ENCODE data around the gene ALDH8A1.

Gene ALDH8A1

DNA sequence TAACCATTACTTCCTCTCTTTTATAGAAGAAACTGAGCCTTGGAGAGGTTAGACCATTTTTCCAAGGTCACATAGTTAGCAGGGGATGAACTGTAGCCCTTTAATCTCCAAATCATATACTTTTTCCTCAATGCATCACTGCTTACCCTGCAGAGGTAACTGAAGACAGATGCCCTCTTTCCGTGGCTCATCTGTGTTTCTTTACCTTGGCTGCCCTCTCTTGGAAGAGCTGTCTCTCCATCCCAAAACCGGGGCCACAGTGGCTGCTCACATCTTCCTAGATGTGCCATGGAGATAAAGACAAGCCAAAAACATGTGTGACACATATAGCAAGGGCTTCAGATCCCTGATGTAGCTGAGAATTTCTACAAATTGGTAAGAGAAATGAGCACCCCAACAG lies 581 bp upstream of the ALDH8A1 start:
- no peak for DNase-seq

GRCh38 chr6:134948691-134949090 lies 1.2 kb downstream of the ALDH8A1 start:
- DNase-seq: no peak

GRCh38 chr6:134948142-134948541 lies 1.8 kb downstream of the ALDH8A1 start:
- DNase-seq: no peak

GRCh38 chr6:134945045-134945444 lies 4.9 kb downstream of the ALDH8A1 start:
- DNase-seq: no peak

DNA sequence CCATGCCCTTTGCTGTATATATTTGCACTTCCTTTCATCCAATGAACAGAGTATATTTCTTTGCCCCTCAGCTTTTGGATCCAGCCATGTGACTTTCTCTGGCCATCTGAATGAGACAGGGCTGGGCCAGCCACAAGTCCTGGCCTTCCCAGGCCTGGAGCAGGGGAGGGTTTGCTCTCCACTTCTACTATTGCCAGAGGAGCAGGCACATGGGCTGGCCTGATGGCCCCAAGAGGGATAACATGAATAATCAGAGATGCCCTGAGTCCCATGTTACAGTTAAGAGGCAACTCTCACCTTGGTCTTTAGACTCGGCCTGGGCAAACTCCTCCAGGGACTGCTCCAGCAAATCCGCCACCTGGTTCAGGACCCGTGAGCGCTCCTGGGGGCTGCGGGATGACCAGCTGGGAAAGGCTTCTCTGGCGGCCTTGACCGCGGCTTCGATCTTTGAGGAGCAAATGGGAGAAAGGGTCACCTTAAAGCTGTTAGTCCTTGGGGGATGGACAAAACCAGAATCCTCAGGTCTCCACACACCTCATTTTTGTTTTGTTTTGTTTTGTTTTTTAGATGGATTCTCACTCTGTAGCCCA lies 6.3 kb downstream of the ALDH8A1 start:
- DNase-seq: no peak

DNA sequence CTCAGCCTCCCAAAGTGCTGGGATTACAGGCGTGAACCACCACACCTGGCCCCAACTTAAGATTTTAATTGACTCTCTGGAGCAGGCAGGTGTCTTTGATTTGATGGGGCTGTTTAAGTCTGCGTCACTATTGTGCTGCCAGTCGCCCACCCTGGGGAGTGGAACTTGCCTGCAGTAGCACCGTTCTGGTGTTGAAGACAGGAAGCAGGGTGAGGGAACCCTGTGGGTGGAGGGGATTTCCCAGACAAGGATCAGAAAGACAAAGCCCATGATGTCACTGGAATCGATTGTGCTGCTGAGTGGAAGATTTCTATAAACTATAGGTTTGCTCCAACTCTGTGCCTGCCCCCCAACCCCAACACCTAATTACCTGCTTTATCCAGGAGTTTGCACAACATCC lies 11.0 kb downstream of the ALDH8A1 start:
- DNase-seq: no peak

DNA sequence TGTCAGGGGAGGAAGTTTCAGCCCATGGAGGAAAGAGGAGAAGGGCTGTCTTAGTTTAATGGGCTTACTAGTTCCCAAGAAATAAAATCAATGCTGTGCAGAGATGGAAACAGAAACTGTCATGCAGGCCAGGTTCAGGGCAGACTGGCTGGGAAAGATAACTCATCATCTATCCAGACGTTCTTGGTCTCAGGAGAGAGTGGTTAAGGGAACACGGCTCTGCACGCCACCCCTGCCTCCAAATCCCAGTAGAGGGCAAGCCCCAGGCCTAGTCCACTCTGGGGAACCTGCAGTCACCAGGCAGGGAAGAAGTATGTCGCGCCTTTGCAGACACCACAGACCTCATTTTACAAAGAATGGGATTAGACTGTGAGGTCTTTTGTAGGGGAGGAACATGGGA lies 12.5 kb downstream of the ALDH8A1 start:
- no peak for DNase-seq

DNA sequence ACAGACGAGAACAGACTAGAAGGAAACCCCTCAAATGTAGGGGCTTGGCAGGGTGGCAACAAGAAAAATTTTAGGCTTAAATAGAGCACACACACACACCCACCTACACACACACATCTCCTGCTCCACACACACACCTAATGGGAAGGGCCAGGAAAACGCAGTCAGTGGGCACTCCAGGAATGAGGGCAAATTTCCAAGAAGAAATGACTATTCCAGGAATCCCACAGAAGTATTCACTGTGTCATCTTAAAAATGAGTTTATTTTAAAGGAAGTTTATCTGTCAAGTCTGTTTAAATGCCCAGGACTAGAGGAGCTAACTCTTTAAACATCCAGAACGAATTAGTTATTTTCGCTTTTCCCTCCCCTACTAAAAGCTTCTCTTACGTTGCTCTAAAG lies 13.0 kb downstream of the ALDH8A1 start:
- DNase-seq: no peak

- no peak for DNase-seq
These were observed 13.4 kb downstream of the ALDH8A1 start for GRCh38 chr6:134936476-134936875.

DNA sequence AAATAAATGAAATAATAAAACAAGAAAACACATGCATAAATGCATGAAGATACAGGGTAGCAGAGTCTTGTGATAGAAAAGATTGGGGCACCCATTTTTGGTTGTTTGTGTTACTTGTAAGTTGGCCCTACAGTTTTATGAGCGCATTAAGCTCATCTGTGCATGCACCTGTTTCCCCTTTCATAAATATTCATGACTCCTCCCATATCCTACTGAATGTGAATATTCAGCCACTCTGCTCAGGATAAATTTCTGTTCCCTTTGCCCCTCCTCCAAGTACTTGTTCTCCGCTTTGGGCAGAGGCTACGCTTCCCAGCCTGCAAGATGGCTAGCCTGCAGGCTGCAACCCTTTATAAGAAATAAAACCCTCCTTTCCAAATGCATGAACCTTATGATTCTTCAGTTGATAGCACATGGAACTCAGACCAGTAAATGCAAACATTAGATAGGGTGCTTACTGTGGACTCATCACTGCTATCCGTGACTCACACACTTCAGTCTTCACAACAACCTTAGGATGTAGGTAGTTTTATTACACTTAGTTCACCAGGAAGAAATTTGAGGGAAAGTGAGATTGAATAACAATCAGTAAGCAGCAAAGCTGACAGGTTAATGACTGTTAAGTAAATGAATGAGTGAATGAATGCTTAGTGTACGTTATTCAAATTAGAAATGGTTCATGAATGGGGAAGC lies 15.0 kb downstream of the ALDH8A1 start:
- no peak for DNase-seq

DNA sequence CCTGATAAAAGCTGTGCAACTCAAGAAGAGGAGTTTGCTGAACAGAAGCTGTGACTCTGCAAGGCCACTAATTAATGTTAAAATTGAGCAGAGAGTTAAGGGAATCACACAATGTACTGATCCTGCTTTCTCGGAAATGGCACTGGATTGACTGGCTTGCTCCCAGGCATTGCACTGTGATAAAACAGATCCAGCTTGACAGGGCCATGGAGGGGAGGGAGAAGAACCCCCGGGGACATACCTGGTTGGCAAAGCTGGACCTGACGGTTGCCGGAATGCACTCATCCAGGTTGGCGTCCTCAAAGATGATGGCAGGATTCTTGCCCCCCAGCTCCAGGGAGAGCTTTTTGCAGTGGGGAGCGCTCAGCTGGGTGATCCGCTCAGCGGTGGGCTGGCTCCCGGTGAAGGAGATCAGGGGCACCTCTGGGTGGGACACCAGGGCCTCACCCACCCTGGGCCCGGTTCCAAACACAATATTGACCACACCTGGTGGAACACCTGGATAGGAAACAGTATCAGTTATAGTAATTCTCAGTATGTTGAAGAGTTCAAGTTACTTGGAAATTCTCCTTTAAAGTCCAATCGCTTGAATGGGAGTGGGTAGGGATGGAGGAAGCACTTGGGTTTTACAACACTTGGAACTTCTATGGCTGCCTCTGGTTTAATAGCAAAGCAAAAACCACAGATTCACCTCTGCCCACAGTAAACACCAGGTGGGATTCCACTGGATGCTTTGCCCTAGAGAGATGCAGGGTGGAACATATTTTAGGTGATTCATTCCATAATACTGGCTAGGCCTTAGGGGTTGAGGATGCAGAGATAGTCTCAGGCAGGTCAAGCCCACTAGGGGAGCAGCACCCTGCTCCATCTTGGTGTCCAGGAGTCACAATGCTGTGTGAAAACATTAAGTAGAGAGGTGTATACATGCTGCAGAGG lies 17.1 kb downstream of the ALDH8A1 start:
- no peak for DNase-seq

DNA sequence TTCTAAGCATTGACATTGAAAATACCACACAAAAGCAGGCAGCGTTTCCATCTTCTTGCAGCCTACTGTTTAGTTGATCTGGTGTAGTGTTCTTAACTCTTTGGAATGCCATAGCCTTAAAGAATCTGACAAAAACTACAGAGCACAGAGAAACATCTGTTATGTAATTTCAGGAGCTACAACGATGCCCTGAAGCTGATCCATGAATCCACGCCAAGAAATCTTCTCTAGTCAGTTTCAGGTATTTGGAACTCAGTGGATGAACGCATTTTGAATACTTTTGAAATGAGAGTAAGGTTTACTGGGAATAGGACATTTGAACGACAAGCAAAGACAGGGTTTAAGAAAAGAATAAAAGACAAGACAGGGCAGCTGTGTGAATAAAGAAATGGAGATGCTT lies 17.8 kb downstream of the ALDH8A1 start:
- DNase-seq: no peak

- DNase-seq: no peak
These were observed 19.4 kb downstream of the ALDH8A1 start for GRCh38 chr6:134930463-134930862.

DNA sequence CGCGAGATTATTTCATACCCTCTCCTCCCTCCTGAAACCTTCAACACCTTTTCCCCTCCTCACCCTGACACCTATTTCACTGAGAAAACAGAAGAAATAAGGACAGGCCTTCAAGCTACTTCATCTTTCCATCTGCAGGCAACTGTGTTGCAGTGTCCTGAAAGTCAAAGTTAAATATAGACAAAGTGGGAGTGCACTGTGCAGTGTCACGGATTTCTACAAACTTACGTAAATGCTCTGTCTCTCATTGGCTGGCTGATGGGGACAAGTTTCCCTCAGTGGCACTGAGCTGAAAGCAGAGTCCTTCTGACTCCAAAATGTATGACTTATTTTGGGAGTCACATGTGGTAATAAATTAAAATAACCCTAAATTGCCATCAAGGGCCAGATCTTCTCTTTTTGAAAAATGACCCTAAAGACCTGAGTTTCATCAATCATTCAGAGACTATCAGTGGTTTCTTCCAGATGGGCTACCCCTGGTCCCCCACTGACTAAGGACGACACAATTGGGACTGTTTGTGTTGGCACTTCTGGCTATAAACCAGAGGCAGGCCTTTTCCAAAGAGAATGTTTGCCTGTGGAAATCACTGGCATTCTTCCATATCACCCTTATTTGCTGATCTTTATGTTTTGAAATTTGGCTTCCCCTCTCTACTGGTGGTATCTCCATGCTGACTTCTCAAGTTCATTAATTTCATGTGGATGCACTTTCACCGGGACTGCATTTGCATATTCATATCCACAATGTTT lies 21.6 kb downstream of the ALDH8A1 start:
- DNase-seq: no peak

- DNase-seq: no peak
These were observed 24.1 kb downstream of the ALDH8A1 start for GRCh38 chr6:134925800-134926199.

DNA sequence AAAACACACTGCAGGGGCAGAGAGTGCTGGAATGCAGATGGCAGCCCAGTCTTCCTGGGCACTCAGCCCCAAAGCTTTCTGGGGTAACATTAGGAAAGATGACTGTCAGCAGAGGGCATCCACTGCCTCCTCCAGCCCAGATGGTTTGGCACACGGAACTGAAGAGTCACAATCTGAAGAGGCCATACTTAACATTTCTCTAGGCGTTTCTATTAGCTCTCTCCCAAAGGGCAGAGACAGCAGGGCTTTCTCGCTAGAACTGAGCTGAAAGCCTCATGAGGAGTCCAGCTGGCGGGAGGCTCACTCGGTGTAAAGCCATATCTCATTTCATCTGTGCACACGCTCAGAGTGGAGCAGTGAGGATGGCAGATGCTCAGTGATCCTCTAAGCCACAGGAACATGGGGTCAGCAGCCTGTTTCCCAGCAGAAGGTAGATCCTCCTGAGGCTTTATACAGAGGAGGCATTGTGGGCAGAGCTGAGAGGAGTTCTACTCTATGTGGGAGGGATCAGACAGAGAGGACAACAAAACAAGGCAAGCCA lies 28.1 kb downstream of the ALDH8A1 start:
- DNase-seq: no peak

GRCh38 chr6:134921276-134921675 lies 28.6 kb downstream of the ALDH8A1 start:
- no peak for DNase-seq

DNA sequence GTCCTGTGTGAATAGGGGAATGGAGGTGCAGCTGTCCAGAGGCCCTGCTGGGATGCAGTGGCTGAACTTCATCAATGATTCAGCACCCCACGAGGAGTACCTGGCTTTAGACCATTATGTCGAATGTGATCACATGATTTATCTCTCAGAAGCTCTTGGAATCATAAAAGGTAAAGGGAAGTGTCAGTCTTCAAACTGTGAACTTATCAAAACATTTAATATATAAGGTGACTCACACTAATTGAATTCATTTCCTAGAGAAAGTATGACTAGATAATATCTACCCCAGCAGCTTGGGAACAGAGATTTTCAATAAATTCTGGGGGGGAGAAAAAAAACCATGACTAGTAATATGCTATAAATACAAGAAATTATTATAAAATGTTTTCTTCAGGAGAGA lies 29.5 kb downstream of the ALDH8A1 start:
- DNase-seq: no peak

GRCh38 chr6:134918418-134918961 lies 31.4 kb downstream of the ALDH8A1 start:
- DNase-seq: no peak

GRCh38 chr6:134911547-134911946 lies 38.4 kb downstream of the ALDH8A1 start:
- no peak for DNase-seq

- DNase-seq: no peak
These were observed 39.3 kb downstream of the ALDH8A1 start for GRCh38 chr6:134910593-134910935.
